Lung (tissue), 12 donors: ENCODE results near the gene MPG. TPM values are rescaled to one million over a fixed set of nuclear protein-coding genes. Genes with fewer than 3 reads are reported as not detected.

Experiments used
- ATAC-seq: fragments of 200-7000 bp; cut with Tn5 transposase; one replicate; pipeline ENCODE4 v1.9.1; 2020; ENCODE audit warnings: moderate number of reproducible peaks; ENCODE audit not compliant: insufficient read depth, low FRiP score
- DNase-seq, 3 donors: peaks; one replicate each; pipeline ENCODE4 v3.0.0-alpha.2; 2013 to 2017
- H3K27ac ChIP-seq, 2 donors: one replicate each; pipeline ENCODE4 v1.5.1; 2013; ENCODE audit warnings: mild to moderate bottlenecking in 2 of 2, moderate library complexity in 2 of 2, control low read depth in 1 of 2, inconsistent platforms in 1 of 2, low read depth in 1 of 2, low read length in 1 of 2
- H3K27me3 ChIP-seq, 3 donors: one replicate each; pipeline ENCODE4 v1.5.1; 2013; ENCODE audit warnings: low read length in 2 of 3; ENCODE audit not compliant: control insufficient read depth in 3 of 3, insufficient read depth in 3 of 3
- H3K36me3 ChIP-seq, 4 donors: one replicate each; pipeline ENCODE4 v1.5.1; 2013; ENCODE audit warnings: low read length in 4 of 4, mild to moderate bottlenecking in 1 of 4, moderate library complexity in 1 of 4; ENCODE audit not compliant: control insufficient read depth in 4 of 4, insufficient read depth in 4 of 4
- H3K4me1 ChIP-seq, 5 donors: one replicate each; pipeline ENCODE4 v1.5.1; 2013; ENCODE audit warnings: low read length in 5 of 5, mild to moderate bottlenecking in 2 of 5, moderate library complexity in 1 of 5; ENCODE audit not compliant: control insufficient read depth in 5 of 5, insufficient read depth in 5 of 5
- H3K4me3 ChIP-seq: one replicate; pipeline ENCODE4 v1.5.1; 2013; ENCODE audit warnings: mild to moderate bottlenecking, control low read depth, moderate library complexity
- H3K9ac ChIP-seq, 2 donors: one replicate each; pipeline ENCODE4 v1.5.1; 2013; ENCODE audit warnings: low read length in 2 of 2, control low read depth in 1 of 2; ENCODE audit not compliant: insufficient read depth in 1 of 2
- H3K9me3 ChIP-seq, 4 donors: one replicate each; pipeline ENCODE4 v1.5.1; 2013; ENCODE audit warnings: low read length in 3 of 4, mild to moderate bottlenecking in 1 of 4, moderate library complexity in 1 of 4; ENCODE audit not compliant: control insufficient read depth in 4 of 4, insufficient read depth in 3 of 4
- CTCF ChIP-seq: IDR thresholded peaks from 2 replicates; pipeline ENCODE4 v1.5.1; 2012; ENCODE audit warnings: mild to moderate bottlenecking; ENCODE audit errors: control extremely low read depth, extremely low read depth
- WGBS, 2 donors: extraction: QIAGEN DNeasy Blood & Tissue Kit; methylation state at CpG; one replicate each; pipeline ENCODE4 v1.1.7; 2013; 5-methylcytosine and 5-hydroxymethylcytosine counted together
- polyA plus RNA-seq, 2 donors: library from polyadenylated mRNA; stranded (reverse); fragments of 200-250 nt; gene quantifications; one replicate each; pipeline ENCODE4 v1.2.1, GENCODE V29; 2013
- total RNA-seq, 2 donors: library from RNA; depleted of rRNA in 1 of 2; stranded (reverse); fragments of >200 nt in 1 of 2; gene quantifications; one replicate each; pipeline ENCODE4 v1.2.1, GENCODE V29; 2014 to 2021
- donor health status: control.
- donor health status: control.
- donor health status: Bipolar disorder and iron deficiency.
- donor health status: healthy.
- donor health status: DM: yes; HTN: yes; CAD: no.

Gene MPG
- total and polyA plus RNA-seq, 4 donors = 61.1 to 101 (median 79.6) TPM

- no peaks in the 10 kb centered on the region for H3K9me3 ChIP-seq
- H3K9ac ChIP-seq = no peak overlapping the region
- H3K4me3 ChIP-seq = no peak overlapping the region
- peak; percentile 84 for ATAC-seq
- no peak overlapping the region for H3K27ac ChIP-seq
- H3K36me3 ChIP-seq = peaks cover 0 to 25% (median 21%) of the 10 kb centered on the region in 4 donors
- no peaks in the 10 kb centered on the region for H3K27me3 ChIP-seq
- WGBS, 2 donors = 7 to 11% methylated on average over 10 to 11 of the region's 11 CpGs
- H3K4me1 ChIP-seq = peaks cover 0 to 4% (median 2%) of the 10 kb centered on the region in 5 donors
- peak; percentile 100 for TF ChIP-seq CTCF
- peak; percentile 72 to 84 (median 75) for DNase-seq
These were observed 18.9 kb downstream of the MPG start for GRCh38 chr16:96935-97381.

- no peak for DNase-seq
These were observed 19.8 kb downstream of the MPG start for GRCh38 chr16:97822-98221.

GRCh38 chr16:100989-101388 lies 23.0 kb downstream of the MPG start:
- ATAC-seq = no peak
- WGBS, 2 donors = 87% methylated on average over 5 of the region's 5 CpGs

More at GRCh38 chr16:97822-98221, 19.8 kb downstream of the MPG start:
- H3K36me3 ChIP-seq = peaks cover 0 to 19% (median 17%) of the 10 kb centered on the region in 4 donors
- peaks cover 0 to 12% (median 2%) of the 10 kb centered on the region in 5 donors for H3K4me1 ChIP-seq
- no peak overlapping the region for H3K4me3 ChIP-seq
- no peak for TF ChIP-seq CTCF
- H3K9me3 ChIP-seq = no peaks in the 10 kb centered on the region
- WGBS, 2 donors = 93 to 96% methylated on average over 8 of the region's 8 CpGs
- ATAC-seq = no peak
- H3K27ac ChIP-seq = no peak overlapping the region
- no peaks in the 10 kb centered on the region for H3K27me3 ChIP-seq
- H3K9ac ChIP-seq = no peak overlapping the region

More at GRCh38 chr16:100989-101388, 23.0 kb downstream of the MPG start:
- no peak for DNase-seq
- Histone ChIP-seq H3K4me3 (no peak overlapping the region), H3K4me1 (peaks cover 0 to 15% (median 2%) of the 10 kb centered on the region in 5 donors), H3K9ac (no peak overlapping the region), H3K27ac (peak overlapping the region in 1 of 2 donors; percentile 75), H3K36me3 (peaks cover 0 to 17% (median 16%) of the 10 kb centered on the region in 4 donors), H3K9me3 (no peaks in the 10 kb centered on the region), H3K27me3 (no peaks in the 10 kb centered on the region)
- no peak for TF ChIP-seq CTCF
